H1 (cell line): ENCODE results near the gene KLF4. TPM values are rescaled to one million over a fixed set of nuclear protein-coding genes. Genes with fewer than 3 reads are reported as not detected.

Experiments used
- CREB1 ChIP-seq: IDR thresholded peaks from 2 replicates; pipeline ENCODE4 v1.6.1; 2012; ENCODE audit warnings: inconsistent platforms
- RAD21 ChIP-seq, 2 experiments: IDR thresholded peaks in 1 of 2; conservative IDR thresholded peaks in 1 of 2; 2 replicates each; pipeline ENCODE4 v1.6.1; 2011; ENCODE audit warnings: low read depth in 2 of 2, low read length in 2 of 2, improper control_type of control experiment in 1 of 2, inconsistent platforms in 1 of 2, mild to moderate bottlenecking in 1 of 2, moderate library complexity in 1 of 2
- SAP30 ChIP-seq: fragments of 300-600 bp; sonication (generic); IDR thresholded peaks from 2 replicates; pipeline ENCODE4 v1.7.1; 2012; ENCODE audit warnings: low read length, moderate library complexity, mild to moderate bottlenecking, inconsistent platforms; ENCODE audit not compliant: insufficient read depth, insufficient replicate concordance
- SIX5 ChIP-seq: IDR thresholded peaks from 2 replicates; pipeline ENCODE4 v1.6.1; 2011; ENCODE audit warnings: mild to moderate bottlenecking, low read depth, low read length
- SP4 ChIP-seq: IDR thresholded peaks from 2 replicates; pipeline ENCODE4 v1.6.1; 2012; ENCODE audit warnings: low read length, inconsistent platforms
- polyA plus RNA-seq, 7 experiments: library from polyadenylated mRNA; depleted of rRNA in 3 of 7; stranded (reverse) in 5 of 7; unstranded in 2 of 7; fragments of >200 nt in 5 of 7; fragments of 200-250 nt in 2 of 7; gene quantifications; 1 replicate in 5 of 7; 2 replicates in 1 of 7; 4 replicates in 1 of 7; pipeline versions ENCODE4 v1.2.1 to v1.2.3, GENCODE V29; 2011 to 2013; ENCODE audit warnings: missing spikeins in 2 of 7, mixed read lengths in 2 of 7
- total RNA-seq: library from RNA; stranded (reverse); fragmentation: NEBNext Ultra II Directional; extraction: Animal tissue kit (Norgen Biotek cat#: 25700); gene quantifications from 2 replicates; pipeline ENCODE4 v1.2.1, GENCODE V29; 2021

Gene KLF4
- total and polyA plus RNA-seq, 2 of the 8 experiments (the other 6 are each of a cell fraction or from before 2014, with no cell fraction given), result 0.77 to 2.8 TPM

GRCh38 chr9:107474124-107474523 lies 15.4 kb downstream of the KLF4 start (continued):
- TF ChIP-seq SIX5 (no peak), RAD21 (IDR thresholded peaks at IDR 0.05 in 1 of 2, conservative IDR thresholded peaks at IDR 0.05 in 1 of 2; ENCODE audit: low read depth in 2 of 2, low read length in 2 of 2) (no peak), SAP30 (no peak), CREB1 (no peak), SP4 (no peak)
